ENCODE results near the gene LMTK3. TPM values are rescaled to one million over a fixed set of nuclear protein-coding genes. Genes with fewer than 3 reads are reported as not detected.
"Not testable (repeated sequence)": the region's sequence is repeated elsewhere in the genome, so short reads cannot be mapped to it uniquely, and the experiment has no call there.

The LMTK3 gene
- polyA plus RNA-seq, 3 donors, result 1.8 to 3.8 (median 3.6) TPM

GRCh38 chr19:48544856-48545750, 33.5 kb upstream of the LMTK3 start:
- no peak for DNase-seq (ENCODE audit: extremely low read depth in 1 of 11, low read depth in 9 of 11, low spot score in 4 of 11)

- DNase-seq (ENCODE audit: extremely low read depth in 1 of 11, low read depth in 9 of 11, low spot score in 4 of 11), result no peak
These were observed 31.6 kb upstream of the LMTK3 start for GRCh38 chr19:48543121-48543710.

- no peak for DNase-seq (ENCODE audit: extremely low read depth in 1 of 11, low read depth in 9 of 11, low spot score in 4 of 11)
These were observed 30.2 kb upstream of the LMTK3 start for GRCh38 chr19:48541813-48542212.

- DNase-seq (ENCODE audit: extremely low read depth in 1 of 11, low read depth in 9 of 11, low spot score in 4 of 11), result no peak
These were observed 28.5 kb upstream of the LMTK3 start for GRCh38 chr19:48540110-48540509.

- no peak for DNase-seq (ENCODE audit: extremely low read depth in 1 of 11, low read depth in 9 of 11, low spot score in 4 of 11)
These were observed 28.0 kb upstream of the LMTK3 start for GRCh38 chr19:48539503-48540096.

GRCh38 chr19:48538057-48538456, 26.4 kb upstream of the LMTK3 start:
- DNase-seq (ENCODE audit: extremely low read depth in 1 of 11, low read depth in 9 of 11, low spot score in 4 of 11), result not testable (repeated sequence)

GRCh38 chr19:48537541-48537940, 25.9 kb upstream of the LMTK3 start:
- DNase-seq (ENCODE audit: extremely low read depth in 1 of 11, low read depth in 9 of 11, low spot score in 4 of 11), result no peak

- no peak for DNase-seq (ENCODE audit: extremely low read depth in 1 of 11, low read depth in 9 of 11, low spot score in 4 of 11)
These were observed 22.1 kb upstream of the LMTK3 start for GRCh38 chr19:48533770-48534169.

GRCh38 chr19:48530770-48531169, 19.1 kb upstream of the LMTK3 start:
- DNase-seq (ENCODE audit: extremely low read depth in 1 of 11, low read depth in 9 of 11, low spot score in 4 of 11), result no peak

GRCh38 chr19:48530066-48530720, 18.6 kb upstream of the LMTK3 start:
- no peak for DNase-seq (ENCODE audit: extremely low read depth in 1 of 11, low read depth in 9 of 11, low spot score in 4 of 11)

GRCh38 chr19:48529156-48529555, 17.5 kb upstream of the LMTK3 start:
- DNase-seq (ENCODE audit: extremely low read depth in 1 of 11, low read depth in 9 of 11, low spot score in 4 of 11), result no peak

GRCh38 chr19:48524732-48525131, 13.1 kb upstream of the LMTK3 start:
- DNase-seq (ENCODE audit: extremely low read depth in 1 of 11, low read depth in 9 of 11, low spot score in 4 of 11), result no peak

GRCh38 chr19:48524221-48524620, 12.6 kb upstream of the LMTK3 start:
- no peak for DNase-seq (ENCODE audit: extremely low read depth in 1 of 11, low read depth in 9 of 11, low spot score in 4 of 11)

- DNase-seq (ENCODE audit: extremely low read depth in 1 of 11, low read depth in 9 of 11, low spot score in 4 of 11), result no peak
These were observed 8.5 kb upstream of the LMTK3 start for GRCh38 chr19:48520134-48520533.

- DNase-seq (ENCODE audit: extremely low read depth in 1 of 11, low read depth in 9 of 11, low spot score in 4 of 11), result not testable (repeated sequence)
These were observed 7.8 kb upstream of the LMTK3 start for GRCh38 chr19:48519426-48519825.

GRCh38 chr19:48518207-48518606, 6.6 kb upstream of the LMTK3 start:
- DNase-seq (ENCODE audit: extremely low read depth in 1 of 11, low read depth in 9 of 11, low spot score in 4 of 11), result no peak

GRCh38 chr19:48516536-48516935, 4.9 kb upstream of the LMTK3 start:
- no peak for DNase-seq (ENCODE audit: extremely low read depth in 1 of 11, low read depth in 9 of 11, low spot score in 4 of 11)

GRCh38 chr19:48514123-48514458, 2.5 kb upstream of the LMTK3 start:
- DNase-seq (ENCODE audit: extremely low read depth in 1 of 11, low read depth in 9 of 11, low spot score in 4 of 11), result no peak

- DNase-seq (ENCODE audit: extremely low read depth in 1 of 11, low read depth in 9 of 11, low spot score in 4 of 11), result peak in 2 of 11 donors; percentile 63 to 71
These were observed 1.9 kb upstream of the LMTK3 start for GRCh38 chr19:48513289-48514122.

Measured in renal cortex interstitium (tissue), 11 donors.